Esophagus muscularis mucosa (tissue), 4 donors: ENCODE measurements around the gene PNMA6F. TPM values are rescaled to one million over a fixed set of nuclear protein-coding genes. Genes with fewer than 3 reads are reported as not detected.
"Not testable (repeated sequence)": the region's sequence is repeated elsewhere in the genome, so short reads cannot be mapped to it uniquely, and the experiment has no call there.

ENCODE experiments used
- DNase-seq: peaks from one replicate; pipeline ENCODE4 v3.0.0-alpha.2; 2017; ENCODE audit errors: extremely low spot score
- H3K27ac ChIP-seq, 4 donors: fragments of 200-600 bp; sonication (generic); replicated peaks in 1 of 4; 1 replicate in 3 of 4; 2 replicates in 1 of 4; pipeline ENCODE4 v1.5.1; 2016 to 2019; ENCODE audit warnings: mild to moderate bottlenecking in 1 of 4
- H3K27me3 ChIP-seq, 4 donors: fragments of 200-600 bp; sonication (generic); one replicate each; pipeline versions ENCODE4 v1.5.1 to v1.6.0; 2016 to 2019
- H3K36me3 ChIP-seq, 4 donors: fragments of 200-600 bp; sonication (generic); one replicate each; pipeline ENCODE4 v1.5.1; 2016 to 2019
- H3K4me1 ChIP-seq, 4 donors: fragments of 200-600 bp; sonication (generic); one replicate each; pipeline ENCODE4 v1.5.1; 2016 to 2019
- H3K4me3 ChIP-seq, 4 donors: fragments of 200-600 bp; sonication (generic); 1 replicate in 2 of 4; 2 replicates in 2 of 4; pipeline ENCODE4 v1.5.1; 2016 to 2019; ENCODE audit warnings: mild to moderate bottlenecking in 4 of 4, moderate library complexity in 1 of 4
- H3K9me3 ChIP-seq, 4 donors: fragments of 200-600 bp; sonication (generic); 1 replicate in 3 of 4; 2 replicates in 1 of 4; pipeline ENCODE4 v1.5.1; 2016 to 2019
- EP300 ChIP-seq: sonication (generic); formaldehyde crosslinking; IDR thresholded peaks from one replicate; pipeline ENCODE4 v1.6.1; 2017; ENCODE audit warnings: antibody characterized with exemption
- POLR2A ChIP-seq: fragments of 450-650 bp; IDR thresholded peaks from one replicate; pipeline ENCODE4 v1.6.1; 2017; ENCODE audit warnings: antibody characterized with exemption, moderate library complexity, mild to moderate bottlenecking, low read depth
- POLR2AphosphoS5 ChIP-seq, 2 donors: sonication (generic); formaldehyde crosslinking; IDR thresholded peaks; one replicate each; pipeline ENCODE4 v1.6.1; 2017; ENCODE audit warnings: antibody characterized with exemption in 2 of 2
- WGBS: methylation state at CpG from one replicate; pipeline ENCODE4 v1.1.5; 2018; 5-methylcytosine and 5-hydroxymethylcytosine counted together
- intact Hi-C: fragments of 100-400 bp; cut with DNase I; formaldehyde crosslinking; loops from one replicate; pipeline ENCODE4 v1.15.1; 2023
- total RNA-seq, 4 donors: library from RNA; depleted of rRNA; stranded (reverse); fragments of >200 nt; gene quantifications; one replicate each; pipeline versions ENCODE4 v1.1.0 to v1.2.1, GENCODE V29; 2016
- TF ChIP-seq, protein P1 (sequence below), 3 experiments: fragments of 200-600 bp in 2 of 3; fragments of 450-650 bp in 1 of 3; sonication (generic) in 2 of 3; IDR thresholded peaks; one replicate each; pipeline ENCODE4 v1.5.1; 2017 to 2019; ENCODE audit warnings: antibody characterized with exemption in 3 of 3, mild to moderate bottlenecking in 2 of 3, moderate library complexity in 1 of 3

Gene PNMA6F
- total RNA-seq, 4 donors from 2014 or later: not detected

DNA sequence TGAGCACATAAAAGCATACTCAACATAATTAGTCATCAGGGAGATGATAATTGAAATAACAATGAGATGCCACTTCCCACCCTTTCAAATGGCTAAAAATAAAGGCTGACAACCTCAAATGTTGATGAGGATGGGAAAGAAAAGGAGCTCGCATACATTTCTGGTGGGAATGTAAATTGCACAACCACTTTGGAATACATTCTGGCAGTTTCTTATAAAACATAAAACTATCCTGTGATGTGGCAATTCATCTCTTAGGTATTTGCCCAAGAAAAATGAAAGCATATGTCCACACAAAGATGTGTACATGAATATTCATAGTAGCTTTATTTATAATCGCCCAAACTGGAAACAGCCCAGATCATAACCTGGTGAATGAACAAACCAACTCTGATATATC is 11.7 kb upstream of the PNMA6F start:
- intact Hi-C loops: no loop called here
- Histone ChIP-seq H3K4me3 (peak overlapping the region in 3 of 4 donors; percentile 62 to 69 (median 66)), H3K36me3 (peaks cover 0 to 4% (median 0%) of the 10 kb centered on the region in 4 donors), H3K4me1 (peaks cover 3 to 27% (median 17%) of the 10 kb centered on the region in 4 donors), H3K9me3 (no peaks in the 10 kb centered on the region), H3K27ac (no peak overlapping the region), H3K27me3 (no peaks in the 10 kb centered on the region)
- WGBS: 64% methylated on average over 2 of the region's 2 CpGs
- DNase-seq: no peak
- TF ChIP-seq POLR2A (no peak), EP300 (no peak), POLR2AphosphoS5 (IDR thresholded peaks at IDR 0.05) (no peak)
- TF ChIP-seq, protein P1, sequence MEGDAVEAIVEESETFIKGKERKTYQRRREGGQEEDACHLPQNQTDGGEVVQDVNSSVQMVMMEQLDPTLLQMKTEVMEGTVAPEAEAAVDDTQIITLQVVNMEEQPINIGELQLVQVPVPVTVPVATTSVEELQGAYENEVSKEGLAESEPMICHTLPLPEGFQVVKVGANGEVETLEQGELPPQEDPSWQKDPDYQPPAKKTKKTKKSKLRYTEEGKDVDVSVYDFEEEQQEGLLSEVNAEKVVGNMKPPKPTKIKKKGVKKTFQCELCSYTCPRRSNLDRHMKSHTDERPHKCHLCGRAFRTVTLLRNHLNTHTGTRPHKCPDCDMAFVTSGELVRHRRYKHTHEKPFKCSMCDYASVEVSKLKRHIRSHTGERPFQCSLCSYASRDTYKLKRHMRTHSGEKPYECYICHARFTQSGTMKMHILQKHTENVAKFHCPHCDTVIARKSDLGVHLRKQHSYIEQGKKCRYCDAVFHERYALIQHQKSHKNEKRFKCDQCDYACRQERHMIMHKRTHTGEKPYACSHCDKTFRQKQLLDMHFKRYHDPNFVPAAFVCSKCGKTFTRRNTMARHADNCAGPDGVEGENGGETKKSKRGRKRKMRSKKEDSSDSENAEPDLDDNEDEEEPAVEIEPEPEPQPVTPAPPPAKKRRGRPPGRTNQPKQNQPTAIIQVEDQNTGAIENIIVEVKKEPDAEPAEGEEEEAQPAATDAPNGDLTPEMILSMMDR (IDR thresholded peaks at IDR 0.05): no peak

DNA sequence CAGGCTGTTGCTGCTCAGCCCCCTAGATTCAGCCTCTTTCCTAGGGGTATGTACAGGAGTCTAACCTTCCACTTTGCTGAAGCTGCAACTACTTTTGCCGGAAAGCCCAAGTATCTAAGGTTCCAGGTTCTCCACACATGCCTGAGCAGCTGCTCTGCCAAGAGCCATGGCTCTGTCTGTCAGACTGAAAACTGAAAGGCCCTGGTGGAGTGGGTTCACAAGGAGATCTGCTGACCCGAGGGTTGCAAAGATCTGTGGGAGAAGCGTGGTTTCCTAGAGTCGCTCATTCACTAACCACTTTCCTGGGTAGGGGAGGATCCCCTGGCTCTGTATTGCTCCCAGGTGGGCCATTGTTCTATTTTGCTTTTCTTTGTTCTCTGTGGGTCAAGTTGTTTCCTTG is 6.0 kb upstream of the PNMA6F start:
- intact Hi-C loops: no loop called here

DNA sequence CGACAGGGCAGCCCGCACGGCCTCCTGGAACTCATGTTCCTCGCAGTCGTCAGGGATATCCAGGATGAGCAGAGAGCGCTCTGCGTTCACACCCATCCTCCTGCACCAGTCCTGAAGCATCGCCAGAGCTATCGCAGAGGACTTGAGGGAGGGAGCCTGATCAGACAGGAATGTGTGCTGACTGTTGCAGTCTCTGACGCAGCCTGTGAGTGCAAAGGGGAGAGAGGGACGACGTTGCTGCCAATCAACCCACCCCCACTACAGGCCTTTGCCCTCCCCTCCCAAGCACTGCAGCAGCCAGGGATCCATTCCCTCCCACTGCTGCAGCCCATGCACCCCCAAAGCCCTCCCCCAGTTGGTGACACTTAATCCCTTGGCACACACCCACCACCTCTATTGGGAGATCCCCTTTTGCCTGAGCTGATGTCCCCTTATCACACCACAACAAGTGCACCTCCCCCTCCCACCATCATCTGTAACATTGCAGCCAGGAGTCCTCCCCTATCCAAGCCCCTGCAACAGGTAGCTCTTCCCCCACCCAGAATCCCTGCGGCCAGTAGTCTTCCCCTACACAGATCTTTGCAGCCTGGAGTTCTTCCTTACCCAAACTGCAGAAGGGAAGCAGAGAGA is 897 bp downstream of the PNMA6F start:
- no peak overlapping the region for H3K4me3 ChIP-seq
- H3K27me3 ChIP-seq: peaks cover 0 to 25% (median 5%) of the 10 kb centered on the region in 4 donors
- TF ChIP-seq POLR2AphosphoS5 (IDR thresholded peaks at IDR 0.05): no peak
- TF ChIP-seq, protein P1 (IDR thresholded peaks at IDR 0.05): no peak
- no peak for TF ChIP-seq POLR2A
- TF ChIP-seq EP300: no peak
- 61% methylated on average over 3 of the region's 13 CpGs for WGBS
- H3K4me1 ChIP-seq: no peaks in the 10 kb centered on the region
- intact Hi-C loops: no loop called here
- H3K36me3 ChIP-seq: no peaks in the 10 kb centered on the region
- peaks cover 0 to 1% (median 0%) of the 10 kb centered on the region in 4 donors for H3K9me3 ChIP-seq
- no peak overlapping the region for H3K27ac ChIP-seq
- DNase-seq: no peak

More for the DNA sequence above, 6.0 kb upstream of the PNMA6F start:
- Histone ChIP-seq H3K9me3 (peaks cover 0 to 8% (median 0%) of the 10 kb centered on the region in 4 donors), H3K27me3 (no peaks in the 10 kb centered on the region), H3K36me3 (no peaks in the 10 kb centered on the region), H3K27ac (no peak overlapping the region), H3K4me3 (no peak overlapping the region), H3K4me1 (no peaks in the 10 kb centered on the region)
- WGBS: 81% methylated on average over 4 of the region's 4 CpGs
- no peak for DNase-seq
- TF ChIP-seq POLR2A (no peak), EP300 (no peak), POLR2AphosphoS5 (IDR thresholded peaks at IDR 0.05) (no peak)
- TF ChIP-seq, protein P1 (IDR thresholded peaks at IDR 0.05): no peak

DNA sequence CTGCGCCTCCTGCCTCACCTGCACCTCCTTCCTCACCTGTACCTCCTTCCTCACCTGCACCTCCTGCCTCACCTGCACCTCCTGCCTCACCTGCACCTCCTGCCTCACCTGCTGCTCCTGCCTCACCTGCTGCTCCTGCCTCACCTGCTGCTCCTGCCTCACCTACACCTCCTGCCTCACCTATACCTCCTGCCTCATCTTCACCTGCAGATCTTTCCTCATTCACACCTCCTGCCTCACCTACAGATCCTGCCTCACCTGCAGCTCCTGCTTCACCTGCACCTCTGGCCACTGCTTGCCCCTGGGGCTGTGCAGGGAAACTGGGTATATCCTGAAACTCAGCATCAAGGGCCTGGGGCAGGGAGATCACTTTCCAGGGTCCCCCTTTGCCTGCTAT is 1.5 kb downstream of the PNMA6F start:
- 82% methylated on average over 1 of the region's 1 CpG for WGBS
- H3K9me3 ChIP-seq, DNase-seq, H3K4me1 ChIP-seq, H3K27ac ChIP-seq, H3K36me3 ChIP-seq, intact Hi-C loops, H3K4me3 ChIP-seq: not testable (repeated sequence)
- H3K27me3 ChIP-seq: peaks cover 0 to 25% (median 5%) of the 10 kb centered on the region in 4 donors

DNA sequence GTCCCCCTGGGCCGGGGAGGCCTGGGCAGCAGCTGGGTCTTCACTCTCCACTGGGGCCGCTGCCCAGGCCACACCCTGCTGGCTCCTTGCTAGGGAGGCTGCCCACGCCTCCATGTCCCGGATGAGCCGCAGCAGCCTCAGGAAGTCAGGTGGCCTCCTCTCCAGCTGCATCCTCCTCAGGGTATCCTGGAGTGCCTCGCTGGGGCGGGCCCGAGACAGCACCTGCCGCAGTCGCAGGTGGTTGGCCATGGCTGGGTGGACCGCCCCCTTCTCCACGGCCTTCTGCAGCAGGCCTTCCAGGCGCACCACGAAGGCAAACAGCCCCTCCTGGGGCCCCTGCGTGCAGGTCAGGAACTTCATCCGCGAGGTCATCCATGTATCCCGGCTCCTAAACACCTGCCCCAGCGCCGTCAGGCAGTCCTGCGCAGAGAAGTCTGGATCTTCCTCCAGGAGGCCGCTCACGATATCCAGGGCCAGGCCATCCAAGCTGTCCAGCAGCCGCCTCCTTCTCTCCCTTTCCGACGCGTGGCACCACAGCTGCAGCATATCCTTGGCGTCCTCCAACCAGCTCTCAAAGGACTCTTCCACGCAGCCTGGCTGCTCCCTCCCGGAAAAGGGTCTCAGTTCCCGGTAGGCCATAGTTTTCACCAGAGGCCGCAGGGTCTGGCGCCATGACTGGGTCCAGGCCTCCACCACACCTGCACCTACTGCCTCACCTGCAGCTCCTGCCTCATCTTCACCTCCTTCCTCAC is 2.1 kb downstream of the PNMA6F start:
- TF ChIP-seq EP300: no peak
- TF ChIP-seq POLR2AphosphoS5 (IDR thresholded peaks at IDR 0.05): no peak
- no peak for TF ChIP-seq POLR2A
- TF ChIP-seq, protein P1 (IDR thresholded peaks at IDR 0.05): no peak
- no peak overlapping the region for H3K27ac ChIP-seq
- intact Hi-C loops: no loop called here
- H3K4me1 ChIP-seq: no peaks in the 10 kb centered on the region
- 82% methylated on average over 29 of the region's 33 CpGs for WGBS
- DNase-seq: no peak
- H3K36me3 ChIP-seq: no peaks in the 10 kb centered on the region
- H3K27me3 ChIP-seq: peaks cover 0 to 25% (median 5%) of the 10 kb centered on the region in 4 donors
- no peak overlapping the region for H3K4me3 ChIP-seq
- H3K9me3 ChIP-seq: no peaks in the 10 kb centered on the region
